Measurements from ENCODE around the gene CATSPERD.

GRCh38 chr19:5820785-5821184 lies 100.3 kb downstream of the CATSPERD start:
- TF ChIP-seq, protein P1, sequence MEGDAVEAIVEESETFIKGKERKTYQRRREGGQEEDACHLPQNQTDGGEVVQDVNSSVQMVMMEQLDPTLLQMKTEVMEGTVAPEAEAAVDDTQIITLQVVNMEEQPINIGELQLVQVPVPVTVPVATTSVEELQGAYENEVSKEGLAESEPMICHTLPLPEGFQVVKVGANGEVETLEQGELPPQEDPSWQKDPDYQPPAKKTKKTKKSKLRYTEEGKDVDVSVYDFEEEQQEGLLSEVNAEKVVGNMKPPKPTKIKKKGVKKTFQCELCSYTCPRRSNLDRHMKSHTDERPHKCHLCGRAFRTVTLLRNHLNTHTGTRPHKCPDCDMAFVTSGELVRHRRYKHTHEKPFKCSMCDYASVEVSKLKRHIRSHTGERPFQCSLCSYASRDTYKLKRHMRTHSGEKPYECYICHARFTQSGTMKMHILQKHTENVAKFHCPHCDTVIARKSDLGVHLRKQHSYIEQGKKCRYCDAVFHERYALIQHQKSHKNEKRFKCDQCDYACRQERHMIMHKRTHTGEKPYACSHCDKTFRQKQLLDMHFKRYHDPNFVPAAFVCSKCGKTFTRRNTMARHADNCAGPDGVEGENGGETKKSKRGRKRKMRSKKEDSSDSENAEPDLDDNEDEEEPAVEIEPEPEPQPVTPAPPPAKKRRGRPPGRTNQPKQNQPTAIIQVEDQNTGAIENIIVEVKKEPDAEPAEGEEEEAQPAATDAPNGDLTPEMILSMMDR (IDR thresholded peaks at IDR 0.05) = no peak
- TF ChIP-seq EP300 (IDR thresholded peaks at IDR 0.05) = no peak
- TF ChIP-seq POLR2A (IDR thresholded peaks at IDR 0.05) = no peak
- TF ChIP-seq POLR2AphosphoS5 (IDR thresholded peaks at IDR 0.05) = no peak
